HG03558 (cell line): ENCODE results near the gene ARNT2.

Experiments
- ATAC-seq: cut with Tn5 transposase; IDR thresholded peaks from one replicate; pipeline ENCODE4 v1.9.1; 2021; ENCODE audit warnings: moderate number of reproducible peaks; ENCODE audit not compliant: unreplicated experiment; ENCODE audit errors: extremely low read depth

Gene ARNT2

DNA sequence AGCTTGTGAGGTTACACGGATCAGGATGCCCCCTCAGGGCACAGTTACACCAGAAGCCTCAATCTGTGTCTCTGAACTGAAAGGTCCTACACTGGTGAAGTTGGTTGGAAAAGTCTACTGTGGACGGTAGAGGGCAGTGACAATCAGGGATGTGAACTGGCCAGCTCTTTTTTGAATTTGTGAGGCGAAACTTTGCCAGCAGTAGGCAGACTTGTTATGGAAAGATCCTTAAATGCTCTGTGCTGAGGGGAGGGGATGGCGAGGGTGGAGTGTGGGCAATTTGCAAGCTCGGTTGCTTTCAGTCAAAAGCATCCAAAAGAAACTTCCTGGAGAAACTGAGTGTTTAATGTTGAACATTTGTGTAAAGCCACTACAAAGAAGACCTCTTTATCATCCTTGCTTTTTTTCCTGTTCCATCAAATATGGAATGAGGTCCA lies 163.6 kb downstream of the ARNT2 start:
- ATAC-seq, result no peak

GRCh38 chr15:80568298-80568697 lies 164.1 kb downstream of the ARNT2 start:
- no peak for ATAC-seq

DNA sequence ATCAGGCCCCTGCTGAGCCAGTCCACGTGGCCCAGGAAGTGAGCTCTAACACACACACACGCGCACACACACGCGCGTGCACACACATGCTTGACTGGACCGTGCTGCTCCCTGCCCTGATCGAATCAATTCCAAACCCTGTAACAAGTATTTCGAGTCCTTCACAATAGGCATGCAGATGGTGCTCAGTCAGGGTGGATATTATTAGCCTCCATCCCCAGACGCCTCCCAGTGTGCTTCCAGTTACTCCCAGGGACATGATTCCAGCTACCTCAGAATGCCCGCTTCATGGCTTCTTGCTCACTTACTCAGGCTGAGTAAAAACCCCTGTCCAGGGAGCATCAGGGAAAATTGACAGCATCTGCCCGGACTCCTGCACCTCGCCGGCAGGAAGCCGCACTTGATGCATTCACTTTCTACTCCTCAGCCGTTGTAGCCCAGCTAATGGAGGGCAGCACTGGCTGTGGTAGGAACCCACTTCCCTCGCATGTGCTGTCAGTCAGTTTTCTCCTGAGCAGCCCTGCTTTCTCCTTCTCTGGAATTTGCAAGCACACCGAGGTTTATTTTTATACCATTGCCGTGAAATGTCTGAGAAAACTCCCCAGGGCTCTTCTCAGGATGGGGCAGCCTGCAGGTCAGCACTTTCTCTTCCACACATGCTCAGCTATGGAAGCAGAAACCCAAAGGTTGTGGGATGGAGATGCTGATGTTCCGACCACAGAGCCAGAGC lies 164.9 kb downstream of the ARNT2 start:
- ATAC-seq, result no peak

- ATAC-seq, result no peak
Observed at GRCh38 chr15:80569656-80570055, 165.5 kb downstream of the ARNT2 start.

- no peak for ATAC-seq
Observed at GRCh38 chr15:80570553-80570952, 166.4 kb downstream of the ARNT2 start.

DNA sequence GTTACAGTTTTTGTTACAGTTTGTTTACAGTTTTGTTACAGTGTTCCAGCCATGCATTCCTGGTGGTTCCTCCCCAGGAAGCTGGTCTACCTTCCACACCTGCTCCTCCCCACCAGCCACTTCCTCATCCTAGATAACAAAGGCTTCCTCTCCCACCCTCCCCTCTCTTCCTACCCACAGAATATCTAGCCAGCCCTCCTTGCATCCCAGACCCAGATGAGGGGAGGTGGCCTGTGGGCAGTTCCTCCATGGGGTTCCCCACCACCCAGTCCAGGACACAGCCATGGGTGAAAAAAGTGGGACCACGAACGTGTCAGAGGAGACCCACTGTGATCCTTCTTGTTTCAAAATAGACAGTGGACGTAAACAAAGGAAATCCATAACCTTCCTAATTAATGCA lies 168.2 kb downstream of the ARNT2 start:
- no peak for ATAC-seq

GRCh38 chr15:80573606-80574005 lies 169.4 kb downstream of the ARNT2 start:
- no peak for ATAC-seq

DNA sequence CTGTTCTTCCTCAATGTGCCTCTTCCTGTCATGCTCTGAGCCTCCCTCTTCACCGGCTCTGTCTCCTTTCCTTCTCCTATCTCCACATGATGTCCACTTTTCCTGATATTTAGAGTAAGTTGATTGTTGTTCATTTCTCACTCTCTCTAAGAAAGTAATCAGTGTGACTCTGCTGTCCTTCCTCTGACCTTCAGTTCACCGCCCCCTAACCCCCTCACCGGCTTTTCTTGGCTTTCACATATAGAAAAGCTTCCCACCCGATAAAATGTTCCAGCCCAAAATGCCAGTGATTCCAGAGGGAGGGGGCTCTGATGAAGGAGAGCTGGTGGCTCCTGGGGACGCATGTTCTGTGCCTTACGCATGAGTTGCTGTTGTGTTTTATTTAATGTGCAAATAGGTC lies 170.4 kb downstream of the ARNT2 start:
- ATAC-seq, result no peak

DNA sequence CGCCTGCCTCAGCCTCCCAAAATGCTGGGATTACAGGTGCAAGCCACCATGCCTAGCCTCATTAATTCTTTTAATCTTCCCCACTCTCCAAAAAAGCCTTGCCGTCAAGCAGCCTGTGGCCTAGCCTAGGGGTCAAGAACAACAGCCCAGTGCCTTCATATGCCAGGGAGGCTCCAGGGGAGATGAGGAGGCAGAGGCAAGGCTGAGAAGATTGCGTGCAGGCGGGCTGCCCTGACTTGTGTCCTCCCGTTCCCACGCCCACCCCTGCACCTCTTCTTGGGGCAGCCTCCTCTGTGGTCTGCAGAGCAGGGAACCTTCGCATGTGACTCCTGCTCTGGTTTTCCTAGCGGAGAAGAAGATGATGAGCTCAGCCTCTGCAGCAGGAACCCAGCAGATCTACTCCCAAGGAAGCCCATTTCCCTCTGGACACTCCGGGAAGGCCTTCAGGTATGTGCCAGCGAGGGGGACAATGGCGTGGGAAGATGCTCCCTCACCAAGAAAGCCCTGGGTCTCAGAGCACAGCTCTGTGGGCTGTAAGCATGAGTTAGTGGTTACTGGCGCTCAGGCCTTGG lies 172.4 kb downstream of the ARNT2 start:
- ATAC-seq, result no peak

- no peak for ATAC-seq
Observed at GRCh38 chr15:80577552-80578205, 173.5 kb downstream of the ARNT2 start.

DNA sequence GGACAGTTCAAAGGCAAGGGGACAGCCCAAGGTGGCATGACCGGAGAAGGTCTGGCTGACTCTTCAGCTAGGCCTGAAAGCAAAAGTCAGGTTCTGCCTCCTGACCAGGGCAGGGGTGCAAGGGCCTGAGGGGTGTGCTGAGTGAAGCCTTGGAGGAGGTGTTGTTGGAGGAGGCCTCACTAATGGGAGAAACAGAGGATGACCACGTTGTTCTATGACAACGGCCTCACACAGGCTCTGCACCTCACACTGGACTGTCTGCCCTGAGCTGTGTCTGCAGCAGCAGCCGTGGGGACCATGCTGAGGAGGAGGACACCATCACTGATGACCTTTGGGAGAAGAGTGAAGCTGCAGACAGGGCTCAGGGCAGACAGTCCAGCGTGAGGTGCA lies 174.0 kb downstream of the ARNT2 start:
- no peak for ATAC-seq

DNA sequence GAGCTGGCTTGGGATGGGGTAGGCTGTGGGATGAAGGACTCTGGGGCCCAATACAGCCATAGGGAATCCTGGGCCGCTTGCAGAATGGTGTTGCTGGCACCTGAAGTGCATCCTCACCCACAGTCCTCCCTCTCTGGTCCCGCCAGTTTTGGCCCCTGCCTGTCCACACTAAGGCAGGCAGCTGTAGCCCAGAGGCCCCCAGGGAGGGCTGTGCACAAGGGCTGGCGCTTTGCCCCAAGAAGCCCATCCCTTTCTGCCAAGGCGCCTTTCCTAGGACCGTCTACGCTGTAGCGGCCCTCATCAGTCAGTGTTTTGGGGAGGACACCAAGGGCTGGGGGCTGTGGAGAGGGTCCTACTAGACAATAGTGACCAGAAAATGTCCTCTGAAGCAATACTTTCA lies 174.7 kb downstream of the ARNT2 start:
- ATAC-seq, result no peak

- ATAC-seq, result no peak
Observed at GRCh38 chr15:80579611-80580010, 175.4 kb downstream of the ARNT2 start.

- no peak for ATAC-seq
Observed at GRCh38 chr15:80580106-80580505, 175.9 kb downstream of the ARNT2 start.

DNA sequence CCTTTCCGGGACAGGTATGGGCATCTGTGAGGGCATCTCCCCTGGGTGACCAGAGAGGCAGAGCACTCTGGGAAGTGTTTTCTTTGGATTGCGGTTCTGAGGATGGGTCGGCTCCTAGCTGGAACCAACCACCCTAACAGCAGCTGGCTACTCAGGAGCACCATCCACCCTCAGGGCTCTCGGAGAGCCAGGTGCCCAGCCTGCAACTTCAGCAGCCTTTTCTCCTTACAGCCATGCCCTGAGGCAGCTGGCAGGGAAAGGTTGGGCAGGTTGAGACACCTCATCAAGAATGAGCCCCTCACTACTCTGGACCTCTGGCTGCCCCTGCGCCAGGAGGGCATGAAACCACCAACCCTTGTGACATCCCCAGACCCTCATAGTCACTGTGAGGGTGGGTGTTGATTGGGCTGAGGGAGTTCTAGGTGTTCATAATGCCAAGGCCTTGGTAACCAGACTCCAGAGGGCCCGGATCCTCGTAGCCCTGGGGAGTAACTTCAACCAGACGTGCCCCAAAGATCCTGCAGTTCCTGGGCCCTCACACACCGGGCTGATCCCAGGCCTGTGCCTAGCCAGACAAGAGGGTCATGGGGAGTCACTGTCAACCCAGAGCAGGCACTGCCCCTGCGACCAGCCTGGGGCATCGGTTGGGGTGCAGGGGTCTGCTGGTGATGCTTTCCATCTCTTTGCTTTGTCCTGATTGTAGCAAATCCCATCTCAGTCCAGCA lies 176.5 kb downstream of the ARNT2 start:
- no peak for ATAC-seq

DNA sequence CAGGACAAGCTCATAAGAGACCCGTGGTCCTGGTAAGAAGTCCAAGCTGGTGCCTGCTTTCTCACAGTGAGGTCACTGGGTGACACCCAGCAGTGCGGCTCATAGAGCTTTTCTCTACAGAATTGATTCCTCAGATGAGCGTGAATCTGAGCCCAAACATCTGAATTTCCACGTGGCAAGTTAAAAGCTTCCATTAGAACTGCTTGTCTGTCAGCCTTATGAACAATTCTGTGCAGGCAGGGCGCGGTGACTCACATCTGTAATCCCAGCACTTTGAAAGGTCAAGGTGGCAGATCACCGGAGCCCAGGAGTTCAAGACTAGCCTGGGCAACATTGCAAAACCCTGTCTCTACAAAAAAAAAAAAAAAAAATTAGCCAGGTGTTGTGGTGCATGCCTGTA lies 177.8 kb downstream of the ARNT2 start:
- ATAC-seq, result no peak

DNA sequence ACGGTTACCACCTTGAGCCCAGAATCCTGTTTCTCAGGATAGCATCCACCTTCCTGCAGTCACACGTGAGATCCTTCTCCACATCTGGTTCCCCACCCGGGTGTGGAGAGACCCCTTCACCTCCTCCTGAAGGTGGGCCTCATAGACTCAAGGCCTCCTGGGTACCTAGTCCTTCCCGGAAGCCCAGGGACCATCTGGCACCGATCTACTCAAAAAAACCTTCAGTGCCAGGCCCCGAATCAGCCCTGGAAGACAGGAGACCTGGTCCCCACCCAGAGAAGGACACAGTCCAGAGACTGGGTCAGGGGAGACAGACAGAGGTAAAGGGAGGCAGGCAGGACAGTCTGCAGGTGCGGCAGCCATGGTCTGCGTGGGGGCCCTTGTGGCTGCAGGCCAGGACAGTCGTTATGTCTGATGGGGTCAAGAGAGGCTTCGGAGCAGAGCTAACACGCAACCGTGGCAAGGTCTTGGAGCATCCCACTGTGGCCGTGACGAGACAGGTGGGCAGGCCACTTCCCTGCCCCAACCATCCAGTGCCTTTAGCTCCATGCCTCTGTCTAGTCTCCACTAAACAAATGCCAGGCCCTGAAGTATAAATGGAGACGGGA lies 178.7 kb downstream of the ARNT2 start:
- ATAC-seq, result no peak

GRCh38 chr15:80584561-80584964 lies 180.4 kb downstream of the ARNT2 start:
- no peak for ATAC-seq

GRCh38 chr15:80584973-80585525 lies 180.9 kb downstream of the ARNT2 start:
- no peak for ATAC-seq

GRCh38 chr15:80585544-80586018 lies 181.4 kb downstream of the ARNT2 start:
- ATAC-seq, result no peak
